Progenitor cell of endocrine pancreas (in vitro differentiated cells): ENCODE data around the gene MSI2. TPM values are rescaled to one million over a fixed set of nuclear protein-coding genes. Genes with fewer than 3 reads are reported as not detected.

Experiments used
- DNase-seq: peaks from one replicate; pipeline ENCODE4 v3.0.0; 2021; ENCODE audit warnings: low spot score; ENCODE audit not compliant: unreplicated experiment
- H3K27ac Mint-ChIP-seq: 2 replicates; pipeline ENCODE4 v1.8.0; 2021; ENCODE audit warnings: mild to moderate bottlenecking, moderate library complexity, mixed read lengths
- H3K27me3 Mint-ChIP-seq: 2 replicates; pipeline ENCODE4 v1.8.0; 2021; ENCODE audit warnings: mixed read lengths
- H3K36me3 Mint-ChIP-seq: 2 replicates; pipeline ENCODE4 v1.8.0; 2022; ENCODE audit warnings: mixed read lengths; ENCODE audit not compliant: insufficient read depth
- H3K4me1 Mint-ChIP-seq: 2 replicates; pipeline ENCODE4 v1.8.0; 2021; ENCODE audit warnings: low read depth, mixed read lengths
- H3K4me3 Mint-ChIP-seq: 2 replicates; pipeline ENCODE4 v1.8.0; 2021; ENCODE audit warnings: low read depth, mild to moderate bottlenecking, moderate library complexity, mixed read lengths
- H3K9me3 Mint-ChIP-seq: 2 replicates; pipeline ENCODE4 v1.8.0; 2021; ENCODE audit warnings: low read depth, mixed read lengths
- CTCF ChIP-seq: fragments of 200-600 bp; sonication (generic); IDR thresholded peaks from one replicate; pipeline ENCODE4 v1.5.0; 2021; ENCODE audit warnings: antibody characterized with exemption, mild to moderate bottlenecking; ENCODE audit not compliant: unreplicated experiment
- total RNA-seq: library from RNA; stranded (reverse); gene quantifications from 2 replicates; pipeline ENCODE4 v1.2.1, GENCODE V29; 2021

The MSI2 gene
- total RNA-seq, 1 donor from 2014 or later: 164 TPM

- TF ChIP-seq CTCF: no peak
- DNase-seq: no peak
- peaks cover 10% of the 10 kb centered on the region for H3K4me1 Mint-ChIP-seq
- H3K27me3 Mint-ChIP-seq: no peaks in the 10 kb centered on the region
- H3K4me3 Mint-ChIP-seq: no peak overlapping the region
- H3K36me3 Mint-ChIP-seq: peaks cover 6% of the 10 kb centered on the region
- H3K9me3 Mint-ChIP-seq: no peaks in the 10 kb centered on the region
- H3K27ac Mint-ChIP-seq: no peak overlapping the region
Observed at GRCh38 chr17:57455063-57455914, 199.0 kb downstream of the MSI2 start.

DNA sequence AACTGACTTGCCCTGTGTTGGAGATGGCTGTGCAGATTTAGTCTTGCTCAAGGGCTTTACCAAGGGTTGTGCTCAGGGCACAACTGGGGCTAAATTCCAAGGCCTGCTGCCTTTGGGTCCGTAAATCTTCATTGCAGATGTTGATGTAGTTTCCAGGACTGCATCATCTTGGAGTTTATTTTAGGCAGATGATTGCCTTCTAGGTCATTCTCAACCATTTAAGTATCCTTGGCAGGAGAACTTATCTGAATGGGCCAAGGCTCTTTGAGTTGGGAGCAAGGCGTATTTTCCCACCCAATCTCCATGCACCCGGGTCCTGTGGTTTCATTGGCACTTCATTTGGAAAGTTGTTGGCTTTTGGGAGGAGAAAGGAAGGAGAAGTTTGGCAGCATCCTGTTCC lies 200.3 kb downstream of the MSI2 start:
- no peak for DNase-seq
- H3K4me1 Mint-ChIP-seq: peaks cover 13% of the 10 kb centered on the region
- H3K36me3 Mint-ChIP-seq: peaks cover 6% of the 10 kb centered on the region
- H3K9me3 Mint-ChIP-seq: no peaks in the 10 kb centered on the region
- H3K27me3 Mint-ChIP-seq: no peaks in the 10 kb centered on the region
- no peak overlapping the region for H3K27ac Mint-ChIP-seq
- H3K4me3 Mint-ChIP-seq: no peak overlapping the region
- no peak for TF ChIP-seq CTCF

GRCh38 chr17:57457188-57457587 lies 200.9 kb downstream of the MSI2 start:
- no peak for TF ChIP-seq CTCF
- no peaks in the 10 kb centered on the region for H3K9me3 Mint-ChIP-seq

DNA sequence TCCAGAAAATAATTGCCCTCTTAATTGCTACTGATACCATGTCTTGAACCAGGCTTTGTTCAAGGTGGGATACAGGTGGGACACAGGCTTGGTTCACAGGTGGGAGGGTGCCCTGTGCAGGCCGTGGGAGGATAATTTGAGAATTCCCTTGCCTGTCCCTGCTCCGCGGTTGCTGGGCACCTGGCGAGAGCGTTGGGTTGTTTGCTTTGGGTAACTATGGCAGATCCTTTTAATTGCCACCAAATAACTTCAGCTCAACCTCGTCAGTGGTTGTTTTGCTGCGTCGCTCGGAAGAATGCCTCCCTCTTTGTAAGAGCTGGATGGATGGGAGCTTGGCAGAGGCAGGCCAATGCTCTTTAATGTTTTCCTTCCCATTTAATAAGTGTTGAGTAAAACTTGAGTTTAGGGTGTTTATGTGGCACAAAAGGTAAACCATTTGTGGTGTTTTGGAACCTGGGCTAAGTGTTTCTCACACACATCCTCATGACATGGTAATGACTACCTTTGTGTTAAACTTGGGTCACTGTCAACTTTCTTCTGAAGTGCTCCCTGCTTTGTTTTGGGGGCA lies 202.5 kb downstream of the MSI2 start:
- Mint-ChIP-seq H3K4me1 (peaks cover 18% of the 10 kb centered on the region), H3K27ac (peak overlapping the region; percentile 91), H3K4me3 (no peak overlapping the region), H3K27me3 (no peaks in the 10 kb centered on the region), H3K9me3 (no peaks in the 10 kb centered on the region), H3K36me3 (peaks cover 9% of the 10 kb centered on the region)
- no peak for DNase-seq
- no peak for TF ChIP-seq CTCF

More at GRCh38 chr17:57457188-57457587, 200.9 kb downstream of the MSI2 start:
- H3K36me3 Mint-ChIP-seq: peaks cover 9% of the 10 kb centered on the region
- no peaks in the 10 kb centered on the region for H3K27me3 Mint-ChIP-seq
- no peak for DNase-seq
- no peak overlapping the region for H3K27ac Mint-ChIP-seq
- H3K4me1 Mint-ChIP-seq: peaks cover 16% of the 10 kb centered on the region
- no peak overlapping the region for H3K4me3 Mint-ChIP-seq

DNA sequence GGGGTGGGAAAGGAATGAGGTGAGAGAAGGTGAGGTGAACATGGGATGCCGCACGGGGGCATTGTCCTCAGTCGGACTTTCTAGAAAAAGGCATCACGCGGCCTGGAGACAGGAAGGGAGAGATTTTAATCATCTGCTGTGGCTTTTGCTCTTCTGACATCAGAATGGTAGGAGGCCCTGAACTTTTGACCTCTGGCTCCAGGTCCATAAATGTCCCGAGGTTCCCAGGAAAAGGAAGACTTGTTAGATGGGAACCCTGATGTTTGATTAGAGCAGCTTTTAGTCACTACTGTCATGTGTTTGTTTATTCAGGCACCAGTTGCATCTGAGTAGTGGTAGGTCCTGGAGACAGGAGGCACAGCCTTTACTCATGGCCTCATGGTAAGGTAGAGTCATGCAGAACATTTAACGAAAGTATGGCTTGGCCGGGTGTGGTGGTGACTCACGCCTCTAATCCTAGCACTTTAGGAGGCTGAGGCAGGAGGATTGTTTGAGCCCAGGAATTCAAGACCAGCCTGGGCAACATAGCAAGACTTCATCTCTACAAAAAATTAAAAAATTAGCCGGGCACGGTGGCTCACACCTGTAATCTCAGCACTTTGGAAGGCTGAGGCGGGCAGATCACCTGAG lies 203.1 kb downstream of the MSI2 start:
- H3K4me3 Mint-ChIP-seq: no peak overlapping the region
- H3K36me3 Mint-ChIP-seq: peaks cover 9% of the 10 kb centered on the region
- no peaks in the 10 kb centered on the region for H3K27me3 Mint-ChIP-seq
- no peak for TF ChIP-seq CTCF
- no peaks in the 10 kb centered on the region for H3K9me3 Mint-ChIP-seq
- no peak for DNase-seq
- H3K4me1 Mint-ChIP-seq: peaks cover 18% of the 10 kb centered on the region
- H3K27ac Mint-ChIP-seq: peak overlapping the region; percentile 91
